Stimulated activated effector memory CD8-positive, alpha-beta T cell treated with anti-CD3 and anti-CD28 coated beads, Interleukin-12 subunit alpha, Interleukin-12 subunit beta, amount 100 ng/mL, for 72 hours (primary cell): ENCODE results near the gene DDX17.

Source experiments
- ATAC-seq: fragments of 150-1000 bp; cut with Tn5 transposase; 2 replicates; pipeline ENCODE4 v1.10.0; 2021
- DNase-seq, 2 donors: peaks; one replicate each; pipeline ENCODE4 v3.0.0; 2021 to 2022; ENCODE audit warnings: low spot score in 2 of 2
- H3K27ac Mint-ChIP-seq: one replicate; pipeline ENCODE4 v1.8.0; 2022; ENCODE audit warnings: mild to moderate bottlenecking, mixed read lengths
- H3K36me3 Mint-ChIP-seq: one replicate; pipeline ENCODE4 v1.8.0; 2022; ENCODE audit warnings: mild to moderate bottlenecking, mixed read lengths
- H3K4me1 Mint-ChIP-seq: one replicate; pipeline ENCODE4 v1.8.0; 2022; ENCODE audit warnings: mixed read lengths
- H3K4me3 Mint-ChIP-seq: one replicate; pipeline ENCODE4 v1.8.0; 2022; ENCODE audit warnings: mild to moderate bottlenecking, mixed read lengths
- H3K9me3 Mint-ChIP-seq: one replicate; pipeline ENCODE4 v1.8.0; 2022; ENCODE audit warnings: mixed read lengths

The DDX17 gene

GRCh38 chr22:38435965-38436364, 70.1 kb downstream of the DDX17 start:
- H3K4me1 Mint-ChIP-seq = no peaks in the 10 kb centered on the region
- no peaks in the 10 kb centered on the region for H3K9me3 Mint-ChIP-seq
- H3K27ac Mint-ChIP-seq = no peak overlapping the region
- ATAC-seq = no peak
- no peaks in the 10 kb centered on the region for H3K36me3 Mint-ChIP-seq
- no peak for DNase-seq
- H3K4me3 Mint-ChIP-seq = no peak overlapping the region

GRCh38 chr22:38435010-38435409, 71.1 kb downstream of the DDX17 start:
- ATAC-seq = no peak
- no peaks in the 10 kb centered on the region for H3K36me3 Mint-ChIP-seq
- H3K27ac Mint-ChIP-seq = no peak overlapping the region
- H3K4me1 Mint-ChIP-seq = no peaks in the 10 kb centered on the region
- no peak for DNase-seq
- H3K9me3 Mint-ChIP-seq = no peaks in the 10 kb centered on the region
- H3K4me3 Mint-ChIP-seq = no peak overlapping the region

DNA sequence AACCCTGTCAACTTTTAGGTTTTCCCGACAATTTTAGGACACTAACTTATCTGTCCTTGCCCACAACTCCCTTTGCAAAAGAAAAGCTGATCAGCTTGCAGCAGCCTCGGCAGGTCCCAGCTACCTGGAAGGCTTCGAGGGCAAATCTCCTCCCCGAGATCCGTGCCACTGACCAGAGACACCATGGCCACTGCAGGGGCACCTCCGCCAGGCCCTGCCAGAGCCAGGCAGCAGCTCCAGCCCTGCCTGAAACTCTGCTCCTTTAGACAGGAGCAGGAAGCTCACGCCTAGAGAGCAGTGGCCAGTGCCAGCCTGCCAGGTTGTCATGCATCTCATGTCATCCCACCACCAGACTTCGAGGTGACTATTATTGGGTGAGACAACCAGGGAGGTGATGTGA, 72.2 kb downstream of the DDX17 start:
- DNase-seq = no peak
- no peak for ATAC-seq
- H3K4me1 Mint-ChIP-seq = no peaks in the 10 kb centered on the region
- no peak overlapping the region for H3K4me3 Mint-ChIP-seq
- no peaks in the 10 kb centered on the region for H3K9me3 Mint-ChIP-seq
- H3K36me3 Mint-ChIP-seq = no peaks in the 10 kb centered on the region
- no peak overlapping the region for H3K27ac Mint-ChIP-seq
